ENCODE results near the gene IBA57.

The IBA57 gene

GRCh38 chr1:228178737-228179684 lies 13.4 kb downstream of the IBA57 start:
- Histone ChIP-seq H3K27ac (no peak overlapping the region), H3K36me3 (ENCODE audit: insufficient read depth) (no peaks in the 10 kb centered on the region), H3K4me1 (ENCODE audit: low read depth, poor library complexity, severe bottlenecking) (no peaks in the 10 kb centered on the region), H3K4me3 (IDR thresholded peaks at IDR 0.05; ENCODE audit: insufficient read depth, low read depth, low read length) (no peak overlapping the region), H3K4me2 (no peak overlapping the region), H3K79me2 (ENCODE audit: insufficient read depth, low read depth) (no peaks in the 10 kb centered on the region), H3K27me3 (ENCODE audit: insufficient read depth, low read depth) (no peaks in the 10 kb centered on the region), H3K9ac (no peak overlapping the region), H4K20me1 (ENCODE audit: insufficient read depth) (no peaks in the 10 kb centered on the region), H2AFZ (ENCODE audit: low read depth) (no peak overlapping the region)
- no peak for TF ChIP-seq CTCF (conservative IDR thresholded peaks at IDR 0.05; ENCODE audit: low read depth, low read length)

GRCh38 chr1:228180271-228180958 lies 14.8 kb downstream of the IBA57 start:
- TF ChIP-seq CTCF (conservative IDR thresholded peaks at IDR 0.05; ENCODE audit: low read depth, low read length) = peak; percentile 46
- H3K79me2 ChIP-seq (ENCODE audit: insufficient read depth, low read depth) = no peaks in the 10 kb centered on the region
- no peak overlapping the region for H3K4me3 ChIP-seq (IDR thresholded peaks at IDR 0.05; ENCODE audit: insufficient read depth, low read depth, low read length)
- H3K27ac ChIP-seq = no peak overlapping the region
- no peak overlapping the region for H2AFZ ChIP-seq (ENCODE audit: low read depth)
- no peaks in the 10 kb centered on the region for H3K36me3 ChIP-seq (ENCODE audit: insufficient read depth)
- H3K9ac ChIP-seq = no peak overlapping the region
- H3K4me1 ChIP-seq (ENCODE audit: low read depth, poor library complexity, severe bottlenecking) = no peaks in the 10 kb centered on the region
- no peaks in the 10 kb centered on the region for H4K20me1 ChIP-seq (ENCODE audit: insufficient read depth)
- H3K27me3 ChIP-seq (ENCODE audit: insufficient read depth, low read depth) = no peaks in the 10 kb centered on the region
- no peak overlapping the region for H3K4me2 ChIP-seq

GRCh38 chr1:228180959-228181644 lies 15.5 kb downstream of the IBA57 start:
- Histone ChIP-seq H3K9ac (no peak overlapping the region), H3K79me2 (ENCODE audit: insufficient read depth, low read depth) (no peaks in the 10 kb centered on the region), H3K27ac (no peak overlapping the region), H2AFZ (ENCODE audit: low read depth) (no peak overlapping the region), H3K4me3 (IDR thresholded peaks at IDR 0.05; ENCODE audit: insufficient read depth, low read depth, low read length) (no peak overlapping the region), H4K20me1 (ENCODE audit: insufficient read depth) (no peaks in the 10 kb centered on the region), H3K4me2 (no peak overlapping the region), H3K4me1 (ENCODE audit: low read depth, poor library complexity, severe bottlenecking) (no peaks in the 10 kb centered on the region), H3K36me3 (ENCODE audit: insufficient read depth) (no peaks in the 10 kb centered on the region), H3K27me3 (ENCODE audit: insufficient read depth, low read depth) (no peaks in the 10 kb centered on the region)
- no peak for TF ChIP-seq CTCF (conservative IDR thresholded peaks at IDR 0.05; ENCODE audit: low read depth, low read length)

GRCh38 chr1:228181645-228182034 lies 16.0 kb downstream of the IBA57 start:
- Histone ChIP-seq H3K27me3 (ENCODE audit: insufficient read depth, low read depth) (no peaks in the 10 kb centered on the region), H3K36me3 (ENCODE audit: insufficient read depth) (no peaks in the 10 kb centered on the region), H3K4me2 (no peak overlapping the region), H2AFZ (ENCODE audit: low read depth) (no peak overlapping the region), H3K4me1 (ENCODE audit: low read depth, poor library complexity, severe bottlenecking) (no peaks in the 10 kb centered on the region), H3K4me3 (IDR thresholded peaks at IDR 0.05; ENCODE audit: insufficient read depth, low read depth, low read length) (no peak overlapping the region), H3K79me2 (ENCODE audit: insufficient read depth, low read depth) (no peaks in the 10 kb centered on the region), H3K9ac (no peak overlapping the region), H4K20me1 (ENCODE audit: insufficient read depth) (no peaks in the 10 kb centered on the region), H3K27ac (no peak overlapping the region)
- TF ChIP-seq CTCF (conservative IDR thresholded peaks at IDR 0.05; ENCODE audit: low read depth, low read length) = no peak
